ENCODE results near the gene PCSK5.

Gene PCSK5

DNA sequence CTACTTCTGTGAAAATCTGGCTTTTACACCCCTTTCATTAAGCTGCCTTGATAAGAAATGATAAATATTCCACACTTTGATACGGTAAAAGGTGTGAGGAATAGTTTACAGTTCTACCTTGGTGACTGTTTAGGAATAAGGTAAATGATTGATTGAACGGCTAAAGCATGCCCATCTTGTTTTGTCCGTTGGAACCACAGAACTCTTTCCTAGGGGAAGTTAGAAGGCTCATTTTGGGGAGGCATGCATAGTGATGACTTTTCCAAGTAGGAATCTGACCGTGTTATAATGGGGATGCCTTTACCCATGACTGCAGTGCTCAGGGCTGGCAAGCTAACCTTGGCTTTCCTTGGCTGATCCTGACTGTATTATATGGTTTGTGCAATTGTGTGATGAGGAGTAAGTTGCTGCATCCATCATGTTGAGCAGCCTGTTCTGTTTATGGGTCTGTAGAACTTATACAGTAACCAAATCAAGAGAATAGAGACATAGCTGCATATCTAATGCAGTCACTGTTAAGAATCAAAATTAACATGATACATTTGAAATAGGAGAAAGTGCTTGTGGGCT, 24.5 kb downstream of the PCSK5 start:
- TF ChIP-seq, protein P1, sequence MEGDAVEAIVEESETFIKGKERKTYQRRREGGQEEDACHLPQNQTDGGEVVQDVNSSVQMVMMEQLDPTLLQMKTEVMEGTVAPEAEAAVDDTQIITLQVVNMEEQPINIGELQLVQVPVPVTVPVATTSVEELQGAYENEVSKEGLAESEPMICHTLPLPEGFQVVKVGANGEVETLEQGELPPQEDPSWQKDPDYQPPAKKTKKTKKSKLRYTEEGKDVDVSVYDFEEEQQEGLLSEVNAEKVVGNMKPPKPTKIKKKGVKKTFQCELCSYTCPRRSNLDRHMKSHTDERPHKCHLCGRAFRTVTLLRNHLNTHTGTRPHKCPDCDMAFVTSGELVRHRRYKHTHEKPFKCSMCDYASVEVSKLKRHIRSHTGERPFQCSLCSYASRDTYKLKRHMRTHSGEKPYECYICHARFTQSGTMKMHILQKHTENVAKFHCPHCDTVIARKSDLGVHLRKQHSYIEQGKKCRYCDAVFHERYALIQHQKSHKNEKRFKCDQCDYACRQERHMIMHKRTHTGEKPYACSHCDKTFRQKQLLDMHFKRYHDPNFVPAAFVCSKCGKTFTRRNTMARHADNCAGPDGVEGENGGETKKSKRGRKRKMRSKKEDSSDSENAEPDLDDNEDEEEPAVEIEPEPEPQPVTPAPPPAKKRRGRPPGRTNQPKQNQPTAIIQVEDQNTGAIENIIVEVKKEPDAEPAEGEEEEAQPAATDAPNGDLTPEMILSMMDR (IDR thresholded peaks at IDR 0.05; ENCODE audit: insufficient read depth, low read depth, low read length, missing control alignments), result no peak
- no peak for DNase-seq (ENCODE audit: low read depth)
- no peak overlapping the region for H3K4me3 ChIP-seq (ENCODE audit: low read depth, low read length)

DNA sequence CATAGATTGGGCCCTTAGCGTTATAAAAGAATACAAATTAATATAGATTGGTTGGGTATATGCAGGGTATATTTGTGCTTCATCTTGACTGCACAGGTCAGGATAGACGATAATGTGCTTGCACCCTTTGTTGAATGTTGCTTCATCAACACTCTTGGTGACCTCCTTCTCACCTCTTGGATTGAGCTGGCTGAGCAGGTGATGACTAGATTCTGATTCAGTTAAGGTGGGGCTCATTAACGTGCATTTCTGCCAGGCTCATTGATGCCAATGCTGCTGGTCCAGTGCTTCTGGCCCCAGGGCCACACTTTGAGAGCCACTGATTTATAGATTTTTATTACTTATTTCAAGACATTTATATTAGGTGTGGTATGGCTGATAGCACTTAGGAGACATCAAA, 27.7 kb downstream of the PCSK5 start:
- TF ChIP-seq, protein P1 (IDR thresholded peaks at IDR 0.05; ENCODE audit: insufficient read depth, low read depth, low read length, missing control alignments), result no peak
- no peak overlapping the region for H3K4me3 ChIP-seq (ENCODE audit: low read depth, low read length)
- no peak for DNase-seq (ENCODE audit: low read depth)

DNA sequence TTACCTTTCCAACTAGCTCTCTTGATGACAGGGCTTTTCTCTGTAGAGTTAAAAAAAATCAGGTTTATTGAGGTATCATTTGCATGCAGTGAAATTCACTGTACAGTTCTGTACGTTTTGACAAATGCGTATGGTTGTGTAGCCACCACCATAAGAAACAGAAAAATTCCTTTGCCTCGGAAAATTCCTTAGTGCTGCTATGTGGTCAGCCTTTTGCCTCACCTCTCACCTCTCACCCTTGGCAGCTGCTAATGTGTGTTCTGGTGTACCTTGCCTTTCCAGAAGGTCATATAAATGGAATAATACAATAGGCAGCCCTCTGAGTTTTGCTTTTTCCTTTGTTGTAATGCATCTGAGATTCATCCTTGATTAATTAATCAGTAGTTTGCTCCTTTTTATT, 28.4 kb downstream of the PCSK5 start:
- TF ChIP-seq, protein P1 (IDR thresholded peaks at IDR 0.05; ENCODE audit: insufficient read depth, low read depth, low read length, missing control alignments), result no peak
- no peak for DNase-seq (ENCODE audit: low read depth)
- H3K4me3 ChIP-seq (ENCODE audit: low read depth, low read length), result no peak overlapping the region

DNA sequence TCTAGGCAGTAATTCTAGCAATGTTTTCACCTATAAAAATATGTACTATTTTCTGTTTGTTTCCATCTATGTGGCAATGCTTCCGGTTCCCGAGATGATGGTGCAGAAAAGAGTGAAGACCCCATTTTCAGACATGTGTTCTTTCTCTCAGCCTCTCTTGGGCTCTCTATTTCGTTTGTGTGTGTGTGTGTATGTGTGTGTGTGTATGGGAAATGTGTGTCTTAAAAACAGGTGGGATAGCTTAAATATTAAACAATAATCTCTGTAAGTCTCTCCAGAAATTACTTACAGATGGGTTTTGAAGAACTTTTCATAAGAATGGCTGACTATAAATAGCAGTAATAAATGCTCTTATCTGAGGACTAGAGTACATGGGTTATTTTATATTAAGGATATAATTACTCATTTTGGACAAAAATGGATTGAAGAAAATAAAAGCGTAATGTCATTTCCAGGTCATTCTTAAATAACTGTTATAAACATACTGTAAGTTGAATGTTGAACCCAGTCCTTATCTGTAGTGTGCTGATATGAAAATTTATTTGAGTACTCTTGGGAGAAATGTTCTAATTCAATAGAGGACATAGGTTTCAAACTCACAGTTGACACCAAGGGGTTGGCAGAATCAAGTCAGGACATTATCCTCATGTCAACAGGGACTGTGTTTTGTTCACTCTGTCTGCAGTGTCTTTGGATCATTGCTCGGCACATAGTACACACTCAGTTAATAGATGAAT, 31.1 kb downstream of the PCSK5 start:
- TF ChIP-seq, protein P1 (IDR thresholded peaks at IDR 0.05; ENCODE audit: insufficient read depth, low read depth, low read length, missing control alignments), result no peak
- no peak overlapping the region for H3K4me3 ChIP-seq (ENCODE audit: low read depth, low read length)
- no peak for DNase-seq (ENCODE audit: low read depth)

DNA sequence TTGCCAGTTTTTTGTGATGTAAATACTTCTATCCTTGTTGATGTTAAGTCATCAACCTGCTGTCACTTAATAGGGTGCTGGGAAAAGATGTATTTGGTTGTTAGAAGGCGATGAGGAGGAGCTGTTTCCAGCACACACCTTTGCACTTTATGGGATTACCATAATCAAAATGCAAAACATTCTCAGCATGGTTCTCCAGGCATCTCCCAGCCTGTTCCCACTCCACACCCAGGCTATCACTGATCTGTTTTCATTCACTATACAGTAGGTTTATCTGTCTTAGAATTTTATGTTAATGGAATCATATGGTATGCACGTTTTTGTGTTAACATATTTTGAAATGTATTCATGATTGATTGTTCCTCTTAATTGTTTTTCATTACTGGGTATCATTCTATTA, 35.9 kb downstream of the PCSK5 start:
- TF ChIP-seq, protein P1 (IDR thresholded peaks at IDR 0.05; ENCODE audit: insufficient read depth, low read depth, low read length, missing control alignments), result no peak
- no peak for DNase-seq (ENCODE audit: low read depth)
- H3K4me3 ChIP-seq (ENCODE audit: low read depth, low read length), result no peak overlapping the region

DNA sequence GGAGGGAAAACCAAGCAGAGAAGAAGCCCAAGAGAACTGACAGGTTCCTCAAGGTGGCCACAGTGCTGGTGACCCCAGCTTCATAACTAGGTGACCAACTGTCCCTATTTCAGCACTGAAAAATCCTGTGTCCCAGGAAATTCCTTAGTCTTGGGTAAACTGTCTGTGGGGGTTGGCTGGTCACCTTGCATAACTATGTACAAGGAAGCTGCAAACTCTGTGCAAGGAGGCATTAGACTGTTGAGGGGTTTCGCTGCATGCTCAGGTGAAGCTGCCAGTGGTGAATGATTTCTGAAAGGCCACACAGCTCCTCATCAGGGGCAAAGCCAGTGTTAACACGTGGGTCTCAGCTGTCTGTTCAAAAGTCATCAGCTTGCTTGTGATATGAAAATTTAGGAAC, 36.9 kb downstream of the PCSK5 start:
- DNase-seq (ENCODE audit: low read depth), result no peak
- TF ChIP-seq, protein P1 (IDR thresholded peaks at IDR 0.05; ENCODE audit: insufficient read depth, low read depth, low read length, missing control alignments), result no peak
- H3K4me3 ChIP-seq (ENCODE audit: low read depth, low read length), result no peak overlapping the region

DNA sequence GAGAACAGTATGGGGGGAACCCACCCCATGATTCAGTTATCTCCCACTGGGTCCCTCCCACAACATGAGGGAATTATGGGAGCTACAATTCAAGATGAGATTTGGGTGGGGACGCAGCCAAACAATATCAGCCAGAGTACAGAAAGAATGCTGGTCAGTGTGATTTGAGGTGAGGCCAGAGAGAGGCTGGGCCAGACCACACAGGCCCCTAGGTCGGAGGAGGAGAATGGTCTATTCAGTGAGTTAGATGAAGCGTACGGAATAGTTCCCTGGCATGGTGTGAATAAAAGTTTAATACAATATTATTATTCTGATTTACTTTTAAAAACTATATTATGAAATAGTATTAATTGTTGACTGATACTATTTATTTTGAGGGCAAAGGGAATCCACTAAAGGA, 39.7 kb downstream of the PCSK5 start:
- no peak for DNase-seq (ENCODE audit: low read depth)
- TF ChIP-seq, protein P1 (IDR thresholded peaks at IDR 0.05; ENCODE audit: insufficient read depth, low read depth, low read length, missing control alignments), result no peak
- H3K4me3 ChIP-seq (ENCODE audit: low read depth, low read length), result no peak overlapping the region

Measured in GM12865 (cell line).